GM13977 (cell line): Measurements from ENCODE around the gene AMH.

Experiments used
- DNase-seq: peaks from one replicate; pipeline ENCODE4 v3.0.0; 2012; ENCODE audit warnings: low spot score
- CTCF ChIP-seq: IDR thresholded peaks from 2 replicates; pipeline ENCODE4 v1.5.1; 2012; ENCODE audit warnings: mild to moderate bottlenecking, control low read depth; ENCODE audit not compliant: insufficient read depth; ENCODE audit errors: extremely low read depth, missing control alignments
- in situ Hi-C: fragments of 300-500 bp; cut with MboI; formaldehyde crosslinking; loops from one replicate; pipeline ENCODE4 v1.12.0; 2022; ENCODE audit warnings: low sequenced_read_pairs, low pct_unique_long_range_greater_than_20kb, mixed read lengths, inconsistent platforms; ENCODE audit not compliant: unreplicated experiment

The AMH gene

GRCh38 chr19:2249880-2250765 lies 1.0 kb downstream of the AMH start:
- in situ Hi-C loops, result loop anchor here (25.0 kb wide), 1 partner anchor 362 kb away; no protein-coding TSS in a partner anchor
- DNase-seq, result no peak
- no peak for TF ChIP-seq CTCF

- TF ChIP-seq CTCF, result no peak
- no peak for DNase-seq
- in situ Hi-C loops, result loop anchor here (25.0 kb wide), 1 partner anchor 362 kb away; no protein-coding TSS in a partner anchor
These were observed 1.6 kb downstream of the AMH start for GRCh38 chr19:2250766-2251105.

GRCh38 chr19:2251106-2252054 lies 2.3 kb downstream of the AMH start:
- in situ Hi-C loops, result loop anchor here (25.0 kb wide), 1 partner anchor 361 kb away; no protein-coding TSS in a partner anchor
- no peak for TF ChIP-seq CTCF
- DNase-seq, result peak; percentile 73

- DNase-seq, result peak; percentile 59
- in situ Hi-C loops, result loop anchor here (25.0 kb wide), 1 partner anchor 360 kb away; no protein-coding TSS in a partner anchor
- TF ChIP-seq CTCF, result no peak
These were observed 3.1 kb downstream of the AMH start for GRCh38 chr19:2252055-2252796.

GRCh38 chr19:2252797-2253105 lies 3.6 kb downstream of the AMH start:
- no peak for TF ChIP-seq CTCF
- peak; percentile 50 for DNase-seq
- in situ Hi-C loops, result loop anchor here (25.0 kb wide), 1 partner anchor 360 kb away; no protein-coding TSS in a partner anchor
